GM12872 (cell line): ENCODE measurements around the gene CUBN.

Experiments used
- TF ChIP-seq, protein P1 (sequence below): IDR thresholded peaks from 3 replicates; pipeline ENCODE4 v1.5.1; 2011; ENCODE audit warnings: low read depth, mild to moderate bottlenecking, low read length, moderate library complexity; ENCODE audit not compliant: insufficient read depth

CUBN gene

DNA sequence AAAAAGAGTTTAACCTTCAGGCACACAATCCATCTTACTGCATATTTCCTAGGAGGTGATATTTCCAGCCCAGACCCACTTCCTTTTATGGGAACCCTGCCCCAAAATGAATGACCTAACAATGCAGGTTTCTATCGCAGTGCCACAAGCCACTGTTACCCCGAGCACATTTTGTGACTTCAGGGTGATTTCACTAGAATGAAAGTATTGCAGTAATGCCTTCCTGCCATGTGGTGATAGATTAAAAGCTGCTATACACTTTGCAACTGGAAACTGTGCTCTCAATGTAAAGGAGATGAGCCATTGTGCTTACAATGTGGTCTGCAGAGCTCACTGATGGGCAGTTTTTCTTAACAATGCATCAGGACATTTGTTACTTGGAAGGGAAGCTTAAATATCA is 221.9 kb downstream of the CUBN start:
- TF ChIP-seq, protein P1, sequence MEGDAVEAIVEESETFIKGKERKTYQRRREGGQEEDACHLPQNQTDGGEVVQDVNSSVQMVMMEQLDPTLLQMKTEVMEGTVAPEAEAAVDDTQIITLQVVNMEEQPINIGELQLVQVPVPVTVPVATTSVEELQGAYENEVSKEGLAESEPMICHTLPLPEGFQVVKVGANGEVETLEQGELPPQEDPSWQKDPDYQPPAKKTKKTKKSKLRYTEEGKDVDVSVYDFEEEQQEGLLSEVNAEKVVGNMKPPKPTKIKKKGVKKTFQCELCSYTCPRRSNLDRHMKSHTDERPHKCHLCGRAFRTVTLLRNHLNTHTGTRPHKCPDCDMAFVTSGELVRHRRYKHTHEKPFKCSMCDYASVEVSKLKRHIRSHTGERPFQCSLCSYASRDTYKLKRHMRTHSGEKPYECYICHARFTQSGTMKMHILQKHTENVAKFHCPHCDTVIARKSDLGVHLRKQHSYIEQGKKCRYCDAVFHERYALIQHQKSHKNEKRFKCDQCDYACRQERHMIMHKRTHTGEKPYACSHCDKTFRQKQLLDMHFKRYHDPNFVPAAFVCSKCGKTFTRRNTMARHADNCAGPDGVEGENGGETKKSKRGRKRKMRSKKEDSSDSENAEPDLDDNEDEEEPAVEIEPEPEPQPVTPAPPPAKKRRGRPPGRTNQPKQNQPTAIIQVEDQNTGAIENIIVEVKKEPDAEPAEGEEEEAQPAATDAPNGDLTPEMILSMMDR = no peak

DNA sequence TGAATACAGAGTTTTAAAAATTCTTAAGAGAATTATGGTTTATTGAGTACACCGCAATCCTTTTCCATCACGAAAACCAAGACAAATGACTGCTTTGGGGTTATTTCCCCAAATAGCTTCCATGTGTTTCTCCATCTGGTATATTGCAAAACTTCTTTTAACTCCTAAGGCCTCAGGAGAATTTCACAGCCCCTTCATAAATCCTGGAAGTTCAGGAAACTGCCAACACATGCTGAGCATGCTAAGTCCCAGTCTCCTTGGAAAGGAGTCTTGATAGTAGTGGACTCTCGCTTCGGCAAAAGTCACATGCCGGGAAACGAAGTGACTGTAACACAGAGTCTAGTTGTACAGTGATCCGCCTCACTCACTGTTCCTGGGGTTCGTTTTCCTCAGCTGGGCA is 224.3 kb downstream of the CUBN start:
- TF ChIP-seq, protein P1 = no peak

DNA sequence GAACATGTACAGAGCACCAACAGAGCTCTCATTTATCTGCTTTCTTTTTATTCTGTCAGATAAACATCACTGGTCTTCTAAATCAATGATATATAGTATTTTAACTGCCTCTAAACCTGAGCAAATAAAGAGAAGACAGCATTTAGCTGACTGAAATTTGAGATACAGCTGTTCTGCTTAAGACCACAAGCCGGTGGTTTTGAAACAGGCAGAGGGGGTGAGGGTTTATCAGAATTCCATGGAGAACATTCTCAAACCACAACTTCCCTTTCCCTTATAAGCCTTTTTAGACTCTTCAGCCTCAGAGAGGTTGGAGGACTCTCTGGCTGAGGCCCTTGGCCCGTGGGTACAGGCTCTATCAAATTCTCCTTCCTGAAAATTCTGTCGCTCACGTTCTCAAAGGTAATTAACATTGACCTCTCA is 225.0 kb downstream of the CUBN start:
- TF ChIP-seq, protein P1 = no peak

DNA sequence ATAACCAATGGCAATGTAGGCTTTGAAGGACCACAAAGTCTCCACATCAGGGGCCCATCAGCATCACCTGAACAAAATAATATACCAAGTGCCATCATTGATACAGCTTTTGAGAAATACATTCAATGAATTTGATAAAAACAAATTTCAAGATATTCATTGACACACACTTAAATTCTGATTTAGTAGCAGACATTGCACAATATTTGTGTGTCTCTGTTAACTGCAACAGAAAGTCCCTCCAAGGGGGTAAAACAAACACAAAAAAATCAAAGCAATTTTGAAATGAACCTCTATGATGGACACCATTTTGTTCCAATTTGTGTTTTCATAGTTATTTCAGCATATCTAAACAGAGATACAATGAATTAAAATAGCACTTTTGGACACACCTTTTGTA is 225.6 kb downstream of the CUBN start:
- TF ChIP-seq, protein P1 = no peak

DNA sequence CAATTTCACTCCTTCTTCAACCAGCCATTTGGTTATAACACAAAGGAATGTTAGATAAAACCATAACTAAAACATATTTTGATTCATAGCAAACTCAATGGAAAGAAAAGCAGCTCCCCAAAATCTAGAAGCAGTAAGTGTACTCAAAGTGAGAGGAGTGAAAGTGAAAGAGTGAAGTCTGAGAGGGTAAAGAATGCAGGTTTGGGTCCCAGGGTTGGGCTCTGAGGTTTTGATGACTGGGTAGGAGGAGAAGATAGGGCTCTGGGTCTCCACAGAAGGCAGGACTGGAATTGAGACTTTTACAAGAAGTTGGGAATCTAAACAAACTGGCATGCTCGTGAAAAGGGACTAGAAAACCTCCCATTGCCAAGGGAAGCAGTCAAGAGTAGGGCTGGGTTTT is 227.0 kb downstream of the CUBN start:
- TF ChIP-seq, protein P1 = no peak

DNA sequence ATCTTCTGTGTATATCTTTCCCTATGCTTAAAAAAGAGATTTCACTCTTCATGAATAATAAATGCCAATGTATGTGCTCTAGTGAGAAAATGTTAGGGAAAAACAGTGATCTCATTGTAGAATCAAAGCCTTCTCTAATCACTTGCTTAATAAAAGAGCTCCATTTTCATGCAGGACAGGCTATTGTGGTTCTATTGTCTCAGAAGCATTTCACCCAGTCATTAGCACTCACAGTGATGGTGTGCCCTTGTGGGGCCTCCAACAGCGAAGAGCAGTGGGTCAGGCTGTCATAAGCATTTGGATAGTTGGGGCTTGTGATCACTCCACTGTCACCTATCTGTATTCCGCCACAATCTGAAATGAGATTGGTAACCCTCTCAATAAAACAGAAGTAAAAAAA is 228.5 kb downstream of the CUBN start:
- TF ChIP-seq, protein P1 = no peak

DNA sequence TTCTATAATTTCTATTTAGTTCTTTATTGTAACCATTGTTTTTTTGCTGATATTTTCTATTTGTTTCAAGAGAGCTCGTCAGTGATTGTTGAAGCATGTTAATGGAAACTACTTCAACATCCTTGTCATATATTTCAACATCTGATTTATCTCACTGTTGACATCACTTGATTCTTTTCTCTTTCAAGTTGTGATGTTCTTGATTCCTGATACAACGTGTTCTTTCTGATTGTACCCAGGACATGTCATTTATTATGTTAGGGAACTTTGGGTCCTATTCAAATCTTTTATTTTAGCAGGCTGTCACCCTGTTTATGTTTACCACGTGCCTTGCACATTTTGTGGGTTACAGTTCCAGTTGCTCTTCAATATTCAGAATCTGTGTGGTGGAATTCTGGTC is 232.6 kb downstream of the CUBN start:
- TF ChIP-seq, protein P1 = no peak

DNA sequence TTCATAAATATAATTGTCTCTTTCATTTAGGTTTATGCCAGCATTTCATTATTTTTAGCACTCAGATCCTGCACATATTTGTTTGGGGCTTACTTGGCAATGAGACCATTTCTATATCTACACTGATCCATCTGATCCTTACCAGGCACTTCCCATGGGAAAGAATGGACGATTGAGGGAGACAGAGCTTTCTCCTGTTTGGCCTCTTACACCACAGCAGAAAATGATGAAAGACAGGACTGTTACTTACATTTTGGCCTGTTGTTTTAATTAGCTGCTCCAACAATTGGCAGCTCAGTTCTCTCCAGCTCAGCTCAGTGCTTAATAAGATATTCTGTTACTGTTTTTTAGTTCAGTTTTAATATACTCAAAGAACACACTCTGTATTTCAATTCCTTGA is 234.8 kb downstream of the CUBN start:
- TF ChIP-seq, protein P1 = no peak
